ENCODE data around the gene TATDN2. TPM values are rescaled to one million over a fixed set of nuclear protein-coding genes. Genes with fewer than 3 reads are reported as not detected.

Gene TATDN2
- total and polyA plus RNA-seq, 2 donors (not counting 3 experiments of a cell fraction or from before 2014, with no cell fraction given): 10.7 to 26.8 TPM

GRCh38 chr3:10288575-10288960 is 40.3 kb downstream of the TATDN2 start:
- CTCF ChIA-PET: no interaction called here
- dilution Hi-C loops (cut with MboI; ENCODE audit: extremely low pct_ligation_motif_present, low sequenced_read_pairs): no loop called here
- no peaks in the 10 kb centered on the region for H3K9me1 ChIP-seq (replicated peaks; ENCODE audit: control insufficient read depth, extremely low read depth, insufficient read depth, low read length)
- H3K36me3 ChIP-seq (ENCODE audit: control insufficient read depth in 2 of 2, extremely low read depth in 1 of 2, insufficient read depth in 2 of 2, low read length in 2 of 2): no peaks in the 10 kb centered on the region
- FAIRE-seq (no peak), DNase-seq (ENCODE audit: low read depth, low spot score) (no peak)
- H3K4me1 ChIP-seq (ENCODE audit: control insufficient read depth, extremely low read depth, insufficient read depth, low read length): no peaks in the 10 kb centered on the region
- no peak overlapping the region for H2AFZ ChIP-seq (ENCODE audit: low read depth, low read length)
- H3K4me2 ChIP-seq (ENCODE audit: insufficient read depth, low read length): no peak overlapping the region
- H3K79me2 ChIP-seq (ENCODE audit: control insufficient read depth, insufficient read depth, low read length): no peaks in the 10 kb centered on the region
- no peak overlapping the region for H3K27ac ChIP-seq (ENCODE audit: insufficient read depth, low read depth, low read length)
- H3K9me3 ChIP-seq (replicated peaks; ENCODE audit: control insufficient read depth, insufficient read depth, low read length): no peaks in the 10 kb centered on the region
- POLR2A ChIA-PET: no interaction called here
- intact Hi-C loops (cut with micrococcal nuclease): no loop called here
- H3K4me3 ChIP-seq (replicated peaks in 1 of 3; ENCODE audit: insufficient read depth in 1 of 3, low read depth in 1 of 3, low read length in 3 of 3): no peak overlapping the region
- no peak for TF ChIP-seq JUN (IDR thresholded peaks at IDR 0.05; ENCODE audit: borderline replicate concordance, insufficient read depth, insufficient read length, low read depth)
- no peak for TF ChIP-seq GATA2 (IDR thresholded peaks at IDR 0.05; ENCODE audit: insufficient read depth, insufficient read length, low read depth, low read length)
- TF ChIP-seq EZH2 (IDR thresholded peaks at IDR 0.05; ENCODE audit: borderline replicate concordance, low read depth, low read length, severe bottlenecking): no peak
- TF ChIP-seq CTCF (IDR thresholded peaks at IDR 0.05; ENCODE audit: extremely low read depth in 1 of 2, insufficient read depth in 1 of 2, low read depth in 1 of 2, low read length in 2 of 2): no peak
- TF ChIP-seq POLR2A (IDR thresholded peaks at IDR 0.05; ENCODE audit: low read depth, low read length): no peak
- no peak for TF ChIP-seq POLR2AphosphoS5 (IDR thresholded peaks at IDR 0.05; ENCODE audit: insufficient read depth, low read depth, low read length)
- H4K20me1 ChIP-seq (replicated peaks; ENCODE audit: control insufficient read depth, extremely low read depth, insufficient read depth, low read length): no peaks in the 10 kb centered on the region
- no TSS peak for BruUV-seq (replicated peaks)
- H3K27me3 ChIP-seq (ENCODE audit: control insufficient read depth in 2 of 2, insufficient read depth in 2 of 2, low read length in 2 of 2): no peaks in the 10 kb centered on the region
- H3K9ac ChIP-seq (replicated peaks; ENCODE audit: extremely low read depth, insufficient read depth, low read length): no peak overlapping the region

GRCh38 chr3:10289077-10289476 is 40.8 kb downstream of the TATDN2 start:
- Histone ChIP-seq H3K79me2 (ENCODE audit: control insufficient read depth, insufficient read depth, low read length) (no peaks in the 10 kb centered on the region), H3K4me3 (replicated peaks in 1 of 3; ENCODE audit: insufficient read depth in 1 of 3, low read depth in 1 of 3, low read length in 3 of 3) (no peak overlapping the region), H3K9ac (replicated peaks; ENCODE audit: extremely low read depth, insufficient read depth, low read length) (no peak overlapping the region), H3K36me3 (ENCODE audit: control insufficient read depth in 2 of 2, extremely low read depth in 1 of 2, insufficient read depth in 2 of 2, low read length in 2 of 2) (no peaks in the 10 kb centered on the region), H3K27me3 (ENCODE audit: control insufficient read depth in 2 of 2, insufficient read depth in 2 of 2, low read length in 2 of 2) (no peaks in the 10 kb centered on the region), H3K27ac (ENCODE audit: insufficient read depth, low read depth, low read length) (no peak overlapping the region), H3K9me1 (replicated peaks; ENCODE audit: control insufficient read depth, extremely low read depth, insufficient read depth, low read length) (no peaks in the 10 kb centered on the region), H3K4me1 (ENCODE audit: control insufficient read depth, extremely low read depth, insufficient read depth, low read length) (no peaks in the 10 kb centered on the region), H3K9me3 (replicated peaks; ENCODE audit: control insufficient read depth, insufficient read depth, low read length) (no peaks in the 10 kb centered on the region), H4K20me1 (replicated peaks; ENCODE audit: control insufficient read depth, extremely low read depth, insufficient read depth, low read length) (no peaks in the 10 kb centered on the region), H3K4me2 (ENCODE audit: insufficient read depth, low read length) (no peak overlapping the region), H2AFZ (ENCODE audit: low read depth, low read length) (no peak overlapping the region)
- no peak for FAIRE-seq
- dilution Hi-C loops (cut with MboI; ENCODE audit: extremely low pct_ligation_motif_present, low sequenced_read_pairs): no loop called here
- DNase-seq (ENCODE audit: low read depth, low spot score): no peak
- TF ChIP-seq JUN (IDR thresholded peaks at IDR 0.05; ENCODE audit: borderline replicate concordance, insufficient read depth, insufficient read length, low read depth): no peak
- no peak for TF ChIP-seq FOS (IDR thresholded peaks at IDR 0.05; ENCODE audit: borderline replicate concordance, insufficient read depth, low read length)
- TF ChIP-seq CTCF (IDR thresholded peaks at IDR 0.05; ENCODE audit: extremely low read depth in 1 of 2, insufficient read depth in 1 of 2, low read depth in 1 of 2, low read length in 2 of 2): no peak
- TF ChIP-seq POLR2A (IDR thresholded peaks at IDR 0.05; ENCODE audit: low read depth, low read length): no peak
- no peak for TF ChIP-seq POLR2AphosphoS5 (IDR thresholded peaks at IDR 0.05; ENCODE audit: insufficient read depth, low read depth, low read length)
- no peak for TF ChIP-seq MYC (IDR thresholded peaks at IDR 0.05; ENCODE audit: low read depth, low read length)
- TF ChIP-seq EZH2 (IDR thresholded peaks at IDR 0.05; ENCODE audit: borderline replicate concordance, low read depth, low read length, severe bottlenecking): no peak
- no peak for TF ChIP-seq MAX (IDR thresholded peaks at IDR 0.05; ENCODE audit: insufficient read depth, insufficient read length)
- TF ChIP-seq GATA2 (IDR thresholded peaks at IDR 0.05; ENCODE audit: insufficient read depth, insufficient read length, low read depth, low read length): no peak
- CTCF ChIA-PET: no interaction called here
- POLR2A ChIA-PET: no interaction called here
- no TSS peak for BruUV-seq (replicated peaks)
- intact Hi-C loops (cut with micrococcal nuclease): no loop called here
